Neural crest cell (in vitro differentiated cells): ENCODE measurements around the gene CAPN5. TPM values are rescaled to one million over a fixed set of nuclear protein-coding genes. Genes with fewer than 3 reads are reported as not detected.

Experiments
- DNase-seq: peaks from one replicate; pipeline ENCODE4 v3.0.0; 2021; ENCODE audit warnings: low read depth, mixed read lengths, low spot score
- H3K27ac Mint-ChIP-seq: one replicate; pipeline ENCODE4 v1.8.0; 2021; ENCODE audit warnings: mild to moderate bottlenecking, mixed read lengths; ENCODE audit not compliant: unreplicated experiment
- H3K27me3 Mint-ChIP-seq: 2 replicates; pipeline ENCODE4 v1.8.0; 2021; ENCODE audit warnings: low read depth, mild to moderate bottlenecking, mixed read lengths
- H3K36me3 Mint-ChIP-seq: 2 replicates; pipeline ENCODE4 v1.8.0; 2021; ENCODE audit warnings: low read depth, mild to moderate bottlenecking, mixed read lengths
- H3K4me1 Mint-ChIP-seq: 2 replicates; pipeline ENCODE4 v1.8.0; 2021; ENCODE audit warnings: mixed read lengths
- H3K4me3 Mint-ChIP-seq: one replicate; pipeline ENCODE4 v1.8.0; 2021; ENCODE audit warnings: mild to moderate bottlenecking, mixed read lengths
- H3K9me3 Mint-ChIP-seq: 2 replicates; pipeline ENCODE4 v1.8.0; 2021; ENCODE audit warnings: mixed read lengths
- CTCF ChIP-seq: fragments of 200-600 bp; sonication (generic); conservative IDR thresholded peaks from 2 replicates; pipeline ENCODE4 v1.5.0; 2021; ENCODE audit warnings: antibody characterized with exemption, mild to moderate bottlenecking
- total RNA-seq: library from RNA; stranded (reverse); gene quantifications from 2 replicates; pipeline ENCODE4 v1.2.1, GENCODE V29; 2021

Gene CAPN5
- total RNA-seq, 1 donor from 2014 or later = 25.8 TPM

- no peaks in the 10 kb centered on the region for H3K36me3 Mint-ChIP-seq
- no peak overlapping the region for H3K27ac Mint-ChIP-seq
- DNase-seq = no peak
- H3K27me3 Mint-ChIP-seq = no peaks in the 10 kb centered on the region
- H3K4me3 Mint-ChIP-seq = no peak overlapping the region
- H3K4me1 Mint-ChIP-seq = no peaks in the 10 kb centered on the region
- TF ChIP-seq CTCF = no peak
- H3K9me3 Mint-ChIP-seq = no peaks in the 10 kb centered on the region
Measured at GRCh38 chr11:77106321-77106720, 39.5 kb downstream of the CAPN5 start.

- no peaks in the 10 kb centered on the region for H3K9me3 Mint-ChIP-seq
- H3K36me3 Mint-ChIP-seq = no peaks in the 10 kb centered on the region
- H3K27me3 Mint-ChIP-seq = no peaks in the 10 kb centered on the region
- H3K4me1 Mint-ChIP-seq = no peaks in the 10 kb centered on the region
- no peak for TF ChIP-seq CTCF
- DNase-seq = no peak
- H3K27ac Mint-ChIP-seq = no peak overlapping the region
- H3K4me3 Mint-ChIP-seq = no peak overlapping the region
Measured at GRCh38 chr11:77106759-77107158, 40.0 kb downstream of the CAPN5 start.

GRCh38 chr11:77107950-77108349 lies 41.2 kb downstream of the CAPN5 start:
- DNase-seq = no peak
- Mint-ChIP-seq H3K36me3 (no peaks in the 10 kb centered on the region), H3K4me1 (no peaks in the 10 kb centered on the region), H3K4me3 (no peak overlapping the region), H3K27me3 (no peaks in the 10 kb centered on the region), H3K9me3 (no peaks in the 10 kb centered on the region), H3K27ac (no peak overlapping the region)
- TF ChIP-seq CTCF = no peak

GRCh38 chr11:77108436-77108835 lies 41.7 kb downstream of the CAPN5 start:
- Mint-ChIP-seq H3K27ac (no peak overlapping the region), H3K36me3 (no peaks in the 10 kb centered on the region), H3K4me3 (no peak overlapping the region), H3K9me3 (no peaks in the 10 kb centered on the region), H3K27me3 (no peaks in the 10 kb centered on the region), H3K4me1 (peaks cover 2% of the 10 kb centered on the region)
- TF ChIP-seq CTCF = no peak
- no peak for DNase-seq

DNA sequence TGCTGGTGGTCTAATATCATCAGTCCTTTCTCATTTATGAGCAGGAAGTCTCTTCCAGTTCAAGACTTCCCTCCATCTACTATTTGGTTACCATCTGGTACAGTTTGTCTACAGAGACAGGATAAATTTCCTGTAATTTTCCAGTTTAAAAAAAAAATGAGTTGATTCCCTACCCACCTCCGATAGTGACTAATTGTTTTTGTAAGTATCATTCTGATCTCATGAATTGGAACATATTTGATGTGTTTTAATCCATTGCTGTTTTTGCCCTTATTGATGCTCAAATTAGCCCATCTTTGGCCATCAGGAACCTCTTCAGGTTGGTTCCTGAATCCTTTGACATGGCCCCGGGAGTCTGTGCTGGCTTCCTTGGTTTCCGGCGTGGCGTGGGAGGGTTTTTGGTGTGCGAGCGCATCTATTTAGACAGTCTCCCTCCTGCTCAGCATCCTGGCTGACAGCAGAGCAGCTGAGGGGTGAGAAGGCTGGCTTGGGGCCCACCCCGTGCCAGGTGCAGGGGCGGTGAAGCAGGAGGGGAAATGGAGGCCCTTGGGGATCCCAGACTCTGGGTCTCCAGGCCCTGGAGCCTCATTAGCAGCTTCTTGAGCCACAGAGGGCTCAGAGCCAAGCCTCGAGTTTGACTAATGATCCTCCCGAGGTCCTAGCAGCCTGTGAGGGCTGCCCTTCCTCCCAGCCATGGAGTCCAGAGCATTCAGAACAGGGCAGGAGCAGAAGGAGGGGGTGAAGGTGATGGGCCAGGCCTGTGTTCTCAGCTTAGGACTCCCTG lies 42.7 kb downstream of the CAPN5 start:
- Mint-ChIP-seq H3K36me3 (no peaks in the 10 kb centered on the region), H3K4me3 (no peak overlapping the region), H3K27ac (no peak overlapping the region), H3K9me3 (no peaks in the 10 kb centered on the region), H3K4me1 (peaks cover 5% of the 10 kb centered on the region), H3K27me3 (no peaks in the 10 kb centered on the region)
- no peak for TF ChIP-seq CTCF
- no peak for DNase-seq
